H9 (cell line): Measurements from ENCODE around the gene SETD1A. TPM values are rescaled to one million over a fixed set of nuclear protein-coding genes. Genes with fewer than 3 reads are reported as not detected.

Experiments
- DNase-seq: peaks from one replicate; pipeline ENCODE4 v3.0.0-alpha.2; 2017
- H2AFZ ChIP-seq: one replicate; pipeline ENCODE4 v1.6.1; 2013; ENCODE audit warnings: mild to moderate bottlenecking, low read length, control low read depth, moderate library complexity
- H2AK5ac ChIP-seq: 2 replicates; pipeline ENCODE4 v1.6.1; 2013; ENCODE audit warnings: low read length, control low read depth, mixed read lengths; ENCODE audit not compliant: insufficient read length
- H2BK120ac ChIP-seq: one replicate; pipeline ENCODE4 v1.6.1; 2013; ENCODE audit warnings: low read depth, mild to moderate bottlenecking, low read length, control low read depth, inconsistent platforms; ENCODE audit not compliant: poor library complexity, severe bottlenecking
- H2BK12ac ChIP-seq: 2 replicates; pipeline ENCODE4 v1.6.1; 2013; ENCODE audit warnings: low read length, control low read depth, mixed read lengths, low read depth; ENCODE audit not compliant: insufficient read length
- H2BK15ac ChIP-seq: 2 replicates; pipeline ENCODE4 v1.6.1; 2013; ENCODE audit warnings: low read depth, low read length, control low read depth
- H2BK20ac ChIP-seq: one replicate; pipeline ENCODE4 v1.6.1; 2013; ENCODE audit warnings: low read depth, mild to moderate bottlenecking, low read length, control low read depth, inconsistent platforms; ENCODE audit not compliant: poor library complexity, severe bottlenecking
- H2BK5ac ChIP-seq: 2 replicates; pipeline ENCODE4 v1.6.1; 2013; ENCODE audit warnings: low read length, control low read depth, mixed read lengths; ENCODE audit not compliant: insufficient read length
- H3K14ac ChIP-seq: 2 replicates; pipeline ENCODE4 v1.6.1; 2013; ENCODE audit warnings: low read length, control low read depth; ENCODE audit not compliant: insufficient read depth
- H3K18ac ChIP-seq: 2 replicates; pipeline ENCODE4 v1.6.1; 2013; ENCODE audit warnings: low read depth, mild to moderate bottlenecking, mixed read lengths, low read length, control low read depth; ENCODE audit not compliant: insufficient read length
- H3K23ac ChIP-seq: 2 replicates; pipeline ENCODE4 v1.6.1; 2013; ENCODE audit warnings: low read length, control low read depth, mixed read lengths, low read depth; ENCODE audit not compliant: insufficient read length
- H3K23me2 ChIP-seq: 2 replicates; pipeline ENCODE4 v1.6.1; 2013; ENCODE audit warnings: low read depth, mild to moderate bottlenecking, mixed read lengths, low read length, control low read depth; ENCODE audit not compliant: insufficient read length, poor library complexity, severe bottlenecking
- H3K27ac ChIP-seq: 2 replicates; pipeline ENCODE4 v1.5.1; 2013; ENCODE audit warnings: low read length, control low read depth, mixed read lengths, low read depth; ENCODE audit not compliant: insufficient read length
- H3K27me3 ChIP-seq: 2 replicates; pipeline ENCODE4 v1.6.1; 2013; ENCODE audit warnings: low read length, control low read depth, inconsistent platforms; ENCODE audit not compliant: insufficient read depth
- H3K4ac ChIP-seq: 2 replicates; pipeline ENCODE4 v1.6.1; 2013; ENCODE audit warnings: low read depth, mild to moderate bottlenecking, control low read depth, inconsistent platforms, low read length, moderate library complexity
- H3K4me1 ChIP-seq: 2 replicates; pipeline ENCODE4 v1.6.1; 2013; ENCODE audit warnings: low read length, control low read depth, inconsistent platforms; ENCODE audit not compliant: insufficient read depth
- H3K4me2 ChIP-seq: 2 replicates; pipeline ENCODE4 v1.6.1; 2013; ENCODE audit warnings: low read length, control low read depth, mixed read lengths; ENCODE audit not compliant: insufficient read length, insufficient read depth
- H3K56ac ChIP-seq: 2 replicates; pipeline ENCODE4 v1.6.1; 2013; ENCODE audit warnings: low read depth, mild to moderate bottlenecking, mixed read lengths, low read length, control low read depth; ENCODE audit not compliant: insufficient read length
- H3K79me1 ChIP-seq: 2 replicates; pipeline ENCODE4 v1.6.1; 2013; ENCODE audit warnings: low read depth, mild to moderate bottlenecking, moderate library complexity, low read length, control low read depth, inconsistent platforms; ENCODE audit not compliant: insufficient read depth, poor library complexity, severe bottlenecking
- H3K79me2 ChIP-seq: 2 replicates; pipeline ENCODE4 v1.6.1; 2013; ENCODE audit warnings: low read length, control low read depth, inconsistent platforms; ENCODE audit not compliant: insufficient read depth
- H3K9ac ChIP-seq: 2 replicates; pipeline ENCODE4 v1.6.1; 2013; ENCODE audit warnings: low read length, control low read depth, mixed read lengths; ENCODE audit not compliant: insufficient read length; ENCODE audit errors: extremely low read depth
- H3K9me3 ChIP-seq: one replicate; pipeline ENCODE4 v1.6.1; 2013; ENCODE audit warnings: low read depth, low read length, inconsistent platforms; ENCODE audit not compliant: control insufficient read depth
- H3T11ph ChIP-seq: one replicate; pipeline ENCODE4 v1.6.1; 2013; ENCODE audit warnings: mild to moderate bottlenecking, low read length, control low read depth, inconsistent platforms
- H4K20me1 ChIP-seq: one replicate; pipeline ENCODE4 v1.6.1; 2013; ENCODE audit not compliant: control insufficient read depth, insufficient read length, insufficient read depth
- H4K5ac ChIP-seq: 2 replicates; pipeline ENCODE4 v1.6.1; 2013; ENCODE audit warnings: low read depth, mild to moderate bottlenecking, mixed read lengths, low read length, control low read depth; ENCODE audit not compliant: insufficient read length
- H4K8ac ChIP-seq: replicated peaks from 2 replicates; pipeline ENCODE4 v1.6.1; 2013; ENCODE audit warnings: low read length, control low read depth, mixed read lengths, low read depth; ENCODE audit not compliant: insufficient read length
- H4K91ac ChIP-seq: 2 replicates; pipeline ENCODE4 v1.6.1; 2013; ENCODE audit warnings: low read depth, mild to moderate bottlenecking, moderate library complexity, mixed read lengths, low read length, control low read depth; ENCODE audit not compliant: insufficient read length
- H3K27ac Mint-ChIP-seq, 3 experiments: 2 replicates in 2 of 3; 3 replicates in 1 of 3; pipeline ENCODE4 v1.8.0; 2020 to 2021; ENCODE audit warnings: mixed read lengths in 3 of 3, mild to moderate bottlenecking in 1 of 3, moderate library complexity in 1 of 3
- H3K27me3 Mint-ChIP-seq: 2 replicates; pipeline ENCODE4 v1.8.0; 2021; ENCODE audit warnings: low read depth, mild to moderate bottlenecking, moderate library complexity, mixed read lengths
- H3K36me3 Mint-ChIP-seq, 3 experiments: 2 replicates in 2 of 3; 3 replicates in 1 of 3; pipeline ENCODE4 v1.8.0; 2020 to 2021; ENCODE audit warnings: low read depth in 3 of 3, mixed read lengths in 3 of 3; ENCODE audit not compliant: insufficient read depth in 1 of 3
- H3K4me1 Mint-ChIP-seq, 2 experiments: 2 replicates each; pipeline ENCODE4 v1.8.0; 2020; ENCODE audit warnings: mixed read lengths in 2 of 2
- H3K4me3 Mint-ChIP-seq, 2 experiments: 2 replicates in 1 of 2; 3 replicates in 1 of 2; pipeline ENCODE4 v1.8.0; 2020 to 2021; ENCODE audit warnings: mild to moderate bottlenecking in 2 of 2, mixed read lengths in 2 of 2, moderate library complexity in 1 of 2
- H3K9me3 Mint-ChIP-seq, 2 experiments: 2 replicates in 1 of 2; 3 replicates in 1 of 2; pipeline ENCODE4 v1.8.0; 2020; ENCODE audit warnings: mild to moderate bottlenecking in 2 of 2, mixed read lengths in 2 of 2, moderate library complexity in 1 of 2
- CTCF ChIP-seq: fragments of 200-600 bp; sonication (generic); conservative IDR thresholded peaks from 3 replicates; pipeline ENCODE4 v1.8.0; 2021; ENCODE audit warnings: antibody characterized with exemption, mild to moderate bottlenecking
- WGBS: extraction: QIAGEN DNeasy Blood & Tissue Kit; methylation state at CpG from one replicate; pipeline ENCODE4 v1.1.7; 2013; ENCODE audit warnings: missing lambda C conversion rate, low lambda C conversion rate, mixed read lengths; ENCODE audit not compliant: insufficient read length; ENCODE audit errors: extremely low coverage; 5-methylcytosine and 5-hydroxymethylcytosine counted together
- total RNA-seq: library from RNA; stranded (reverse); gene quantifications from 2 replicates; pipeline ENCODE4 v1.2.1, GENCODE V29; 2021

The SETD1A gene
- total RNA-seq, 1 experiment from 2014 or later = 36.9 TPM

GRCh38 chr16:30931068-30931650 lies 26.4 kb upstream of the SETD1A start:
- Histone ChIP-seq H3K79me1 (no peaks in the 10 kb centered on the region), H2BK20ac (no peak overlapping the region), H2AFZ (no peak overlapping the region), H2BK120ac (no peak overlapping the region), H3K18ac (no peak overlapping the region), H3K23ac (no peak overlapping the region), H4K5ac (no peak overlapping the region), H2BK5ac (no peak overlapping the region), H3K4ac (no peak overlapping the region), H3K27me3 (no peaks in the 10 kb centered on the region), H2AK5ac (no peak overlapping the region), H4K8ac (no peak overlapping the region), H4K91ac (no peak overlapping the region), H4K20me1 (no peaks in the 10 kb centered on the region), H3T11ph (no peak overlapping the region), H3K79me2 (no peaks in the 10 kb centered on the region; the same call in 1 of the 2 replicates), H3K9ac (no peak overlapping the region), H3K4me1 (no peaks in the 10 kb centered on the region), H3K14ac (no peak overlapping the region), H2BK15ac (no peak overlapping the region), H3K9me3 (no peaks in the 10 kb centered on the region), H3K27ac (no peak overlapping the region), H2BK12ac (no peak overlapping the region), H3K23me2 (no peaks in the 10 kb centered on the region), H3K4me2 (no peak overlapping the region), H3K56ac (no peak overlapping the region)
- Mint-ChIP-seq H3K27ac (peak overlapping the region in 1 of 3 experiments; percentile 47; a peak in 1 of 7 replicates), H3K4me1 (peaks cover 8 to 21% of the 10 kb centered on the region in 2 experiments), H3K36me3 (peaks cover 41 to 55% (median 52%) of the 10 kb centered on the region in 3 experiments), H3K4me3 (no peak overlapping the region), H3K27me3 (no peaks in the 10 kb centered on the region), H3K9me3 (no peaks in the 10 kb centered on the region)
- DNase-seq = no peak
- no peak for TF ChIP-seq CTCF
- WGBS = no CpG with 5 or more reads among the region's 12 CpGs
